Activated CD4-positive, CD25-positive, alpha-beta regulatory T cell treated with anti-CD3 and anti-CD28 coated beads, Interleukin-2, amount 50 U/mL, for 72 hours (primary cell): ENCODE data around the gene NDUFAF4.

ENCODE experiments used
- DNase-seq: peaks from one replicate; pipeline ENCODE4 v3.0.0; 2021

The NDUFAF4 gene

GRCh38 chr6:96897396-96898240 lies at the start of gene NDUFAF4:
TSS of gene NDUFAF4 (minus strand) at chr6:96897891. CDS start at chr6:96897801, 90 bp downstream.
- peak; percentile 95 for DNase-seq

DNA sequence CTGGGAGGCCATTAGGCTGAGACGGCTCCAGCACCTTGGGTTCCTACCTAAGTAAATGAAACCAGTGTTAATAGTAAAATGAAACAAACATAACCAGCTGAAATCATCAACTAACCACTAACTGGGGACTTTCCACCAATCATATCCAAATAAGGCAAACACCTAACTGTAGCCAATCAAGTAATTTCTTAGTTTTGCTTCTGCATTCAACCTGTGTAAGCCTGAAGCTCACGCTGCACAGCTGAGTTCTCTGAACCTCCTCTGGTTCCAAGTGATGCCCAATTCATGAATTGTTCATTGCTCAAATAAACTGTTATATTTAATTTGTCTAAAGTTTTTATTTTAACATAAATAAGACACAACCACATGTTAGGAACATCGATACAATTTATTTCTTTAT lies 49.4 kb upstream of the NDUFAF4 start:
- DNase-seq: no peak

DNA sequence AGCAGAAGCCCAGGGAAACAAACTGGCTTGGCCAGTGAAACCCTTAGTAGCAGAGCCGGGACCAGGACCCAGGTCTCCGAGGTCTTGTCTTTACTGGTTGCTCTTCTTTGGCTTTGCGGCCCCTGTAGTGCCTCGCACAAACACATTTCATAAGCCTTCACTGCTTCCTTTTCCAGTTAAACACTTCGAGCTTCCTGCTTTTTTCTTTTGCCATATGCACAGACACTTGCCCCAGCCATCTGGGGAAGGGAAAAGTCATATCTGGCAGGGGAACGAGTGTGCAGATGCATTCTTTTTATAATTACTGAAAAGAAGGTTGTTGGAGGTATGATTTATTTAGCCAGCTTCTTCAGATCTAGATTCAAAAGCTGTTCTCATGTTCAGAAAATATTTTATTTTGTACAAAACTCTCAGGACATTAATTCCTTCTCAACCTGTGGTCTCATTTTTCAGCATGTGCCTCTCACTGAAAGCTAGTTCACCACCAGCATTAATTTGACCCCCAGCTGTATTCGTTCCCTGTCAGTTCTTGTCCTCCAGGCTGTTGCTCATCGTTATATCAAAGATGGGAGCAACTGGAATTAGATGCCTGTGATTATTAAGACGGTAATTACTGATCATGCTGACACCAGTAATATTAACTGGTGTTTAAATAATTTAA lies 46.0 kb upstream of the NDUFAF4 start:
- DNase-seq: no peak

GRCh38 chr6:96942676-96943075 lies 45.0 kb upstream of the NDUFAF4 start:
- DNase-seq: no peak

- DNase-seq: no peak
These were observed 42.6 kb upstream of the NDUFAF4 start for GRCh38 chr6:96940322-96940721.

GRCh38 chr6:96939007-96939805 lies 41.5 kb upstream of the NDUFAF4 start:
- no peak for DNase-seq

- no peak for DNase-seq
These were observed 36.4 kb upstream of the NDUFAF4 start for GRCh38 chr6:96934087-96934486.

DNA sequence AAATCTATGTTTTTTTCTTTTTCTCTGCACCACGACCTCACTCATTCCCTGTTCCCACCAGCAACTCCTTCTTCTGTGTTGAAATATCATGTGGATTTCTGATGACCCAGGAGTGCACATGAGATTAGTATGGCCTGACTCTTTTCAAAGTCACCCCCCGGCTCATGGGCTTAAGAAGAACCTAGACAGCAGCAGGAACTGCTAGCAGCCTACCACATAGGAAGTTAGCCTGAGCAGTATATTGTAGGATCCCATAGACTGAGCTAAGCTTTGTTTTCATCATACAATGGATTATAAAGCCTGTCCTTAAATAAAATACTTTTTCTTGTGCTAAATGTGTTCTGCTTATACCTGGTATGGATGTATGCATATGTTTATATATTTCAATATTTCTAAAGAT lies 33.5 kb upstream of the NDUFAF4 start:
- no peak for DNase-seq

- no peak for DNase-seq
These were observed 32.0 kb upstream of the NDUFAF4 start for GRCh38 chr6:96929741-96930140.

- DNase-seq: no peak
These were observed 30.0 kb upstream of the NDUFAF4 start for GRCh38 chr6:96927660-96928059.

- no peak for DNase-seq
These were observed 28.7 kb upstream of the NDUFAF4 start for GRCh38 chr6:96926425-96926824.

GRCh38 chr6:96925290-96925687 lies 27.6 kb upstream of the NDUFAF4 start:
- DNase-seq: no peak

- DNase-seq: no peak
These were observed 26.3 kb upstream of the NDUFAF4 start for GRCh38 chr6:96923871-96924493.

GRCh38 chr6:96923400-96923799 lies 25.7 kb upstream of the NDUFAF4 start:
- DNase-seq: no peak

GRCh38 chr6:96917098-96917497 lies 19.4 kb upstream of the NDUFAF4 start:
- no peak for DNase-seq

- DNase-seq: no peak
These were observed 15.9 kb upstream of the NDUFAF4 start for GRCh38 chr6:96913621-96914020.

DNA sequence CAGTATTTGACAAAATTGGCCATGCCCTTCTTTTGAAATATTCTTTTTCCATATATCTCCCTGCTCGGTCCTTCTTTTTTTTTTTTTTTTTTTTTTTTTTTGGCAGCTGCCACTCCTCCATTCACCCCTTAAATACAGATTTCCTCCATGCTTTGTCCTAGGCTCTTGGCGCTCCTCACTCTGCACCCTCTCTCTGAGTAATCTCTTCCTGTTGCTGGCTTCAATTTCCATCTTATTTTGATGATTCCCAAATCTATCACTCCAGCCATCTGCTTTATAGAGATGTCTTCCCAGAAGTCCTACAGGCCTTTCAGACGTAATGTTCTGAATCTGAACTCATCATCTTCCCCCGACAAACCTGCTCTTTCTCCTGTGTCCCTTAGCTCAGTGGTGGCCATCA lies 14.1 kb upstream of the NDUFAF4 start:
- DNase-seq: no peak

GRCh38 chr6:96911171-96911570 lies 13.5 kb upstream of the NDUFAF4 start:
- no peak for DNase-seq

- DNase-seq: no peak
These were observed 12.1 kb upstream of the NDUFAF4 start for GRCh38 chr6:96909811-96910210.

- no peak for DNase-seq
These were observed 9.8 kb upstream of the NDUFAF4 start for GRCh38 chr6:96907498-96907897.

- DNase-seq: no peak
These were observed 3.2 kb upstream of the NDUFAF4 start for GRCh38 chr6:96900873-96901272.

DNA sequence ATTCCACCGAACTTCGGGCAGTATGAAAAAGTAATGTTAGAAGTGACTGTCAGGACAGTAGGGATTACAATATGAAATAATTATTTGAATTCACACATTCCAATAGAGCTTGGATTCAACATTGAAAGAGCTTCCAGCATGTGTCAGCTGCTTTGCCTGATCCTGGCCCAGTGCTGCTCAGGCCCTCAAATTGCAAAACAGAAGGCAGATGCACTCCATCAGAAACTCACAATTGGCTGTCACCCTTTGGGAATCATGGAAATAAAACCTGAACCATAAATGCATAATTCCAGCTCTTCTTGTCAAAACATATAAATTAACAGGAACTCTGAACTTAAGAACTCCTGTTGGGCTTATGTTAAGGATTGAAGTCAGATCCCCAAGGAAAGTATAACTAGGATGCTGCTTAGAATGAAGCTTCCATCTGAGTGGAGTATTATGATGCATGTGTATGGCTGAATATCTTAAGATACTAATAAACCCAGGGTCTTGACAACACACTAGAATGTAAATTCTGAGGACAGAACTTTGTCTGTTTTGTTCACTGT lies 1.8 kb upstream of the NDUFAF4 start:
- DNase-seq: no peak

GRCh38 chr6:96899019-96899418 lies 1.3 kb upstream of the NDUFAF4 start:
- DNase-seq: no peak
